ENCODE data around the gene MRPL53. TPM values are rescaled to one million over a fixed set of nuclear protein-coding genes. Genes with fewer than 3 reads are reported as not detected.

The MRPL53 gene
- total and polyA plus RNA-seq, 2 of the 13 experiments (the other 11 are each of a cell fraction or from before 2014, with no cell fraction given), result 34.3 to 51.9 TPM

GRCh38 chr2:74513605-74514367 lies 41.3 kb upstream of the MRPL53 start (continued):
- no peak for TF ChIP-seq CEBPB (IDR thresholded peaks at IDR 0.05; ENCODE audit: borderline replicate concordance, low read depth, low read length)
- no peak for TF ChIP-seq RARA (CRISPR knock-in tag; IDR thresholded peaks at IDR 0.05)
- peak; percentile 54 for TF ChIP-seq ZNF687 (CRISPR knock-in tag; IDR thresholded peaks at IDR 0.05)
- TF ChIP-seq TFE3 (CRISPR knock-in tag; IDR thresholded peaks at IDR 0.05), result 0 out of 2 replicates have a peak, but pooled peaks have one; percentile 12
- TF ChIP-seq ZNF770 (CRISPR knock-in tag; IDR thresholded peaks at IDR 0.05), result peak; percentile 84
- no peak for TF ChIP-seq MATR3 (CRISPR knock-in tag; IDR thresholded peaks at IDR 0.05)
- no peak for TF ChIP-seq SMARCE1 (IDR thresholded peaks at IDR 0.05; ENCODE audit: borderline replicate concordance)
- no peak for TF ChIP-seq ZMYM2 (CRISPR knock-in tag; IDR thresholded peaks at IDR 0.05)
- TF ChIP-seq ZNF607 (CRISPR knock-in tag; IDR thresholded peaks at IDR 0.05; ENCODE audit: borderline replicate concordance), result 0 out of 2 replicates have a peak, but pooled peaks have one; percentile 7
- TF ChIP-seq GPBP1L1 (CRISPR knock-in tag; IDR thresholded peaks at IDR 0.05), result no peak
- no peak for TF ChIP-seq HNRNPUL1 (IDR thresholded peaks at IDR 0.05; ENCODE audit: low read depth, low read length)
- 0 out of 2 replicates have a peak, but pooled peaks have one; percentile 63 for TF ChIP-seq BATF2 (CRISPR knock-in tag; IDR thresholded peaks at IDR 0.05)
- TF ChIP-seq SAP130 (CRISPR knock-in tag; IDR thresholded peaks at IDR 0.05; ENCODE audit: low read depth), result no peak
- TF ChIP-seq ZFX (CRISPR knock-in tag; IDR thresholded peaks at IDR 0.05; ENCODE audit: low read depth), result no peak
- no peak for TF ChIP-seq ISX (CRISPR knock-in tag; conservative IDR thresholded peaks at IDR 0.05)
- TF ChIP-seq IRF9 (CRISPR knock-in tag; IDR thresholded peaks at IDR 0.05; ENCODE audit: borderline replicate concordance), result no peak; the same call in 1 of the 2 replicates
- TF ChIP-seq RBFOX2 (IDR thresholded peaks at IDR 0.05; ENCODE audit: low read depth, low read length), result no peak; the same call in 1 of the 2 replicates
- TF ChIP-seq SP1 (IDR thresholded peaks at IDR 0.05), result no peak
- peak; percentile 12; the same call in 1 of the 2 replicates for TF ChIP-seq SP1 (CRISPR knock-in tag; IDR thresholded peaks at IDR 0.05)

Data from HepG2 (cell line).